ENCODE data around the gene TRIM37.

DNA sequence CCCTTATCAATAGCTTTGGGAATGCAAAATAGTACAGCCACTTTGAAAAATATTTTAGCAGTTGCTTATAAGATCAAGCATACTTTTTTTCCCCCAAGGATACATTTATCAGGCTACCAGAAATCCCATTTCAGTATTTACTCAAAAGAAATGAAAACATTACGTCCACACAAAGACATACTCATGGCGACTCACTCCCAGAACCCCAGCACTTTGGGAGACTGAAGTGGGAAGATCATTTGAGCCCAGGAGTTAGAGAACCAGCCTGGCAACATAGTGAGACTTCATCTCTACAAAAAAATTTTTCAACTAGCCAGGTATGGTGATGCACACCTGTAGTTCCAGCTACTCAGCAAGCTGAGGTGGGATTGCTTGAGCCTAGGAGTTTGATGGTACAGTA is 42.4 kb upstream of the TRIM37 start:
- TF ChIP-seq, protein P1, sequence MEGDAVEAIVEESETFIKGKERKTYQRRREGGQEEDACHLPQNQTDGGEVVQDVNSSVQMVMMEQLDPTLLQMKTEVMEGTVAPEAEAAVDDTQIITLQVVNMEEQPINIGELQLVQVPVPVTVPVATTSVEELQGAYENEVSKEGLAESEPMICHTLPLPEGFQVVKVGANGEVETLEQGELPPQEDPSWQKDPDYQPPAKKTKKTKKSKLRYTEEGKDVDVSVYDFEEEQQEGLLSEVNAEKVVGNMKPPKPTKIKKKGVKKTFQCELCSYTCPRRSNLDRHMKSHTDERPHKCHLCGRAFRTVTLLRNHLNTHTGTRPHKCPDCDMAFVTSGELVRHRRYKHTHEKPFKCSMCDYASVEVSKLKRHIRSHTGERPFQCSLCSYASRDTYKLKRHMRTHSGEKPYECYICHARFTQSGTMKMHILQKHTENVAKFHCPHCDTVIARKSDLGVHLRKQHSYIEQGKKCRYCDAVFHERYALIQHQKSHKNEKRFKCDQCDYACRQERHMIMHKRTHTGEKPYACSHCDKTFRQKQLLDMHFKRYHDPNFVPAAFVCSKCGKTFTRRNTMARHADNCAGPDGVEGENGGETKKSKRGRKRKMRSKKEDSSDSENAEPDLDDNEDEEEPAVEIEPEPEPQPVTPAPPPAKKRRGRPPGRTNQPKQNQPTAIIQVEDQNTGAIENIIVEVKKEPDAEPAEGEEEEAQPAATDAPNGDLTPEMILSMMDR (IDR thresholded peaks at IDR 0.05 in 8 of 11, conservative IDR thresholded peaks at IDR 0.05 in 3 of 11): no peak
- TF ChIP-seq POLR2A (IDR thresholded peaks at IDR 0.05): no peak

Data from spleen (tissue), 7 donors.